ENCODE results near the gene AFF1. TPM values are rescaled to one million over a fixed set of nuclear protein-coding genes. Genes with fewer than 3 reads are reported as not detected.
"Not testable (repeated sequence)": the region's sequence is repeated elsewhere in the genome, so short reads cannot be mapped to it uniquely, and the experiment has no call there.

AFF1 gene
- total RNA-seq, 1 donor from 2014 or later = 18.8 TPM

DNA sequence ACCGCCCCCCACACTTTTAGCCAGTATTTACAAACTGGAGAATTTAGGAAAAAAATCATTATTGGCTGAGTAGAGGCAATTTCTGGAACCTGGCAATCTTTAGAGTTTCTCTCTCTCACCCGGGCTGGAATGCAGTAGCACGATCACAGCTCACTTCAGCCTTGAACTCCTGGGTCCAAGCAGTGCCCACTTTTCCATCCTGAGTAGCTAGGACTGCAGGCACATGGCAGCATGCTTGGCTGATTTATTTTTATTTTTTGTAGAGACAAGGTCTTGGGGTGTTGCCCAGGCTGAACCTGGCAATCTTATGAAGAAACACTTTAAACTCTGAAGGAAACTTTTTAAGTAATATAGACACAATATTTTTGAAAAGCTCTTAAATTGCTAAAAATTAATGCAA, 120.1 kb downstream of the AFF1 start:
- DNase-seq (ENCODE audit: low read depth, low spot score) = no peak

DNA sequence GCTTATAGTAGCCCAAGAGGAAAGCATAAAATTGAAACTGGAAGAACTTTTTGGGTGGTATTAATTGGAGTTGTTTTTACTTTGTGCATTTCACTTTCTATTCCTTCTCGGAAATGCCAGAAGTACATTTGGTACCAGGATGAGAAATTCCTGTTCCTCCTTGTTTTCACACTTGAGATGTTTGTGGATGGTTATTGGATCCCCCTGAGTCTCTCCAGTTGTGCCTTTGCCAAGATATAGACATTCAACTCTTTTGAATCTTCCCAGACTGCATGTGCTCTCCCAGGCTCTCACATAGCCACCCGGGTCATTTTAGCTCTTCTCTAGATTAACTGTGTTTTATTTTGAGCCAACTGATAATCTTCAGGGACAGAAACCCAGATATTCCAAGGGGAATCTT, 120.5 kb downstream of the AFF1 start:
- no peak for DNase-seq (ENCODE audit: low read depth, low spot score)

DNA sequence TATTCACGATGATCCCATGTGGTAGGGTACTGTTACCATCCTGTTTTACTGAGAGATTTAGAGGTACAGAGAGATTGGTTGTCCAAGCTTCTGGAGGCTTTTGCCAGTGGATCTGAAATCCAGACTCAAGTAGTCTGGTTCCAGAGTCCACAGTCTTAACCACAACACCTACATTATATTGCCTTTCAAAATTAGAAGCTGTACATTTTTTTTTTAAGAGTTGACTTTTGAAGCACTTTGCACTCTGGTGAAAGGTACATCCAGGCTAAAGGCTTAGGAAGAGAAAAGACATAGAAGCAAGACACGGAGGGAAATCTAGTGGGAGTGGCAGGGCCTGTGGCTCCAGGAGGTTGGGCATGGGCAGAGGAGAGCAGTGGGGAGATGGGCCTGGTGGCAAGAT, 122.1 kb downstream of the AFF1 start:
- DNase-seq (ENCODE audit: low read depth, low spot score) = no peak

DNA sequence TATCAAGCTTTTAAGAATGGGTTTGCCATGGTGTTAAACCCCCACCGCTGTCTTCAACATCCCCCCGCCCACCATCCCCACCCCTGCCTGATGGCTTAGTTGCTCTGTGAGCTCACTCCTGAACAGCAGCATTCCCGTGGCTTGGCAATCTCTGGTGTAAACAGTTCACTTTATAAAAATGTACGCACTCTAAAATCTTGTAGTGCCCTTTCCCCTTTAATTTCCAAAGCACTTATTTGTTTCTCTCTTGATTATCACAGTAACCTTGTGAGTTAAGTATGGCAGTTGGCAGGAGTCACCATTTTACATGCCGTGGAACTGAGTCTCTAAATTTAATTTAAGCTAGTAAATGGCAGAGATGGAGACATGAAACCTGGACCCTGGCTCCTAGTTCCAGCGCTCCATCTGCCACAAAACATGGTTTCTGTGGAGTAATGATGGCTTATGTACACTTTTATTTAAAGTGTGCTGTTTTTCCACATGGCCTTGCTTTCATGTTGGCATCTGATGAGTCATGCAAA, 123.1 kb downstream of the AFF1 start:
- DNase-seq (ENCODE audit: low read depth, low spot score) = no peak

DNA sequence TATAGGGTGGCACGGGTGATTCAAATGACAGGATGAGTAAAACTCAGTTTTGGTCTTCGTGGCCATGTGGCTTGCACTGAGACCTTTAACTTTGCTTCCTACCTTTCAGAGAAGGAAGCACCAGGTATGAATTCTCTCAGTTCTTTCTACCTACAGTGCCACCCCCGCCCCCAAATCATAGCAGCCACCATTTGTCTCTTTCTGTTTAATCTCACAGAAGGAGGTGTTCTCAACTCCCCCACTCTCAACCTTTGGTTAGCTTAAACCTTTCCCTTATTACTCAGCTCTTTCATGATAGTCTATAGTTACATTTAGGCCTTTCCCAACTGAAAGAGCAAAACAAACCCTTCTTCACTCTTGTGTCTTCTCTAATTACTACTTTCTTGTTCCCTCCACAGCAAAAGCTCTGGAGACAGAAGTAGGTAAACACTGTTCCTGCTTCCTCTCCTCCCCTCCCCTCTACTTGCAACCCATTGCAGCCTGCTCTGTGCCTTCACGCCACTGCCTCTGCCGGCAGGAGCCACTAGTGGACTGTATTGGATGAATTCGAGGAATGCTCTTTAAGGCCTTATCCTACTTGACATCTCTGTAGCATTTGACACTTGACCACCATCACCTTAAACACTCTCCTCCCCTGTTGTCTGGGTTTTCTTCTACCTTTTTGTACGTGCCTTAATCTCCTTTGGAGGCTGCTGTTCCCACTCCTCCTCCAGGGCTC, 123.7 kb downstream of the AFF1 start:
- DNase-seq (ENCODE audit: low read depth, low spot score) = no peak

DNA sequence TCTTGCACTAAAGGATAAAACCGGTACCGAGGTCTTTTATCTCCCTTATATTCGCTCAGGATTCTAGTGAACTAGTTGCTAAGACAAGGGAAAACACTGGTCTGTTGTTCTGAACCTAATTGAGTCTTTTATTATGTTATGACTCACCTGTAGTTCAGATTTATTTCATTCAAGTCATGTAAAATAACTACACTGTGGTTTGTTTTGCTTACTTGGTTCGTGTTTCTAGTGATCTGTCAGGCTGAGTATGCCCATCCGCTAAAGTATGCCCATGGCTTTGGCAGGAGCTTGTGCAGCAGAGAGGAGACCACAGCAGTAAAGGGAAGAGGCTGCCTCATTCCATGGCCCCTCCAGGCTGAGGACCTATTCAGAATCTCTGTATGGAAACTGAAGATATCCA, 126.1 kb downstream of the AFF1 start:
- DNase-seq (ENCODE audit: low read depth, low spot score) = no peak

DNA sequence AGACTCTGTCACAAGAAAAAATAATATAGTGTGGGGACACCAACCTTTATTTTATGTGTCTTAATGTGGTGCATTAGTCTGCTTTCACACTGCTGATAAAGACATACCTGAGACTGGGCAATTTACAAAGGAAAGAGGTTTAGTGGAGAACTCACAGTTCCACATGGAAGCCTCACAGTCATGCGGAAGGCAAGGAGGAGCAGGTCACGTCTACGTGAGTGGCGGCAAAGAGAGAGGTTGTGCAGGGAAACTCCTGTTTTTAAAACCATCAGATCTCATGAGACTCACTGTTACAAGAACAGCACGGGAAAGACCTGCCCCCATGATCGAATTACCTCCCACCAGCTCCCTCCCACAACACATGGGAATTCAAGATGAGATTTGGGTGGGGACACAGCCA, 130.2 kb downstream of the AFF1 start:
- DNase-seq (ENCODE audit: low read depth, low spot score) = no peak

DNA sequence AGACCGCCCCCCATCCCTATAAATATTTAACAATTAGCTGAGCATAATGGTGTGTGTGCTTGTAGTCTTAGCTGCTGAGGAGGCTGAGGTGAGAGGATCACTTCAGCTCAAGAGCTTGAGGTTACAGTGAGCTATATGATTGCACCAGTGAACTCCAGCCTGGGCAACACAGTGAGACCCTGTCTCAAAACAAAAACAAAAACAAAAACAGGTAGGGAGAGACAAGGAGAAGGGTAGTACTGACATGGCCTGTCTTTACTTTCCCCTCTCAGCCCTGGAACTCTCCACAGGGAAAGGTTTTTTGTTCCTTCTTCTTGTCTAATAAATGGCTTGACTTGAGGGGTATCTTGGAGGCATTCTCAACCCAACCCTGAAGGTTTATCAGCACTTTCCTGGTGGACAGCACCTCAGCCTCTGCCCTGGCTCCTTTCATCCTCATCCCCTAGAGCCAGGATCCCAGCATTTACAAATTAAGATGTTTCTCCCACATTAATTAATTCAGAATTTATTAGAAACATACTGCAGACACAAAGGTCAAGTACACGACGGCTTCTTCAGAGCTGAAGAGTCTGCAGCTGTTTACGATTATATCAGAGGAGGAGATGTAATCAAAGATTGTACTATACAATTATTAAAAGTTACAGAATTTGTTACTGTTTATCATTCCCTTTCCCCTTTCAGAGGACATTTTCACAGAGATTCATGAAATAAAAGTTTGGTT, 131.8 kb downstream of the AFF1 start:
- no peak for DNase-seq (ENCODE audit: low read depth, low spot score)

DNA sequence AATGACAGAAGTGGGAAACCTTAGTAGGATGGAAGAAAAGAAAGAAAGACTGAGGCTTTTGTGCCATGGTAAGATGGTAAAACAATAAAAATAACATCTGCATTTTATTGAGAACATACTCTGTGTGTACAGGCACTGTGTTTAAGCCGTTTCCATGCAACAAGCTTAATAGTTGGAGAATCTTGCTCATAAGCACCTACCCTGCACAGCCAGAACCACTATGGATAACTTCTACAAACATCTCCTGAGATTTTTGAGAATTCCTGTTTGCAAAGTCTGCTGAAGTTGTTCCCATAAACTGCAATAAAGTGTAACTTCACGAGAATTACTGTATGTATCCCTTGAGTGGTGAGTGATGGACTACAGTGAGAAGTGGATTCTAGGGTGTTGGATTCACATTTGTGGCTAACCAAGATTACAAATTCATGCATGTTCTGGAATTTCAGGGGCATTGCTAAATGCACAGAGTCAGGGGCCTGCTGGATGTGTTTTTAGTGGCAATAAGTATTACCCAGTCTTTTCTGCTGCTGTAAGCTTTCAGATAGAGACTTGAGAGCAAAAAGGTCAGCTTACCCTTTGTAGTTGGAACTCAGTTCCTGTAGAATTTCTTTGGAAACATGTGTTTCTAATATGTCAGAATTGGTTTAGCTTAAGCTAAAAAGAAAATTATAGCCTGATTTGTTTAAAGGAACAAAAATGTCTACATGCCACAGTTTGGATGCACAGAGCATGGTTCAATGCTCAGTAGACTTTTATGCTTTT, 132.5 kb downstream of the AFF1 start:
- no peak for DNase-seq (ENCODE audit: low read depth, low spot score)

DNA sequence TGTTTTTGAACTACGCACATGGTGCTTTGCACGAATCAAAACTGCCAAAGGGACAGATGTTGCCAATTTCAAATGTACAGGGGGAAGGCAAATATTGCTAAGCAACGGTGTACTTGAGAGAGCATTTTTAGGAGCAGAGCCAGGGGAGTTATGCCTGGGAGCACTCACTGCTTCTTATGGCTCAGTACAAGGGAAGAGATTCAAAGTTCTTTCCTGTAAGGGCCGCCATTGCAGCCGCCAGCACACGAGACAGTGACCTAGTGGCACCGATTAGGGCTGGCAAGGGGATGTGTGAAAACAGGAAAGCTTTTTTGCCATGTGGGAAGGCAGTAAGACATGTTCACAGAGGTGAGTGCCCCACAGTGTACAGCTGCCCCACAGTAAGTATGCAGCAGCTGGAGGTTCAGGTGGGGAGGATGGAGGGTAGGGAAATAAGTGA, 133.8 kb downstream of the AFF1 start:
- DNase-seq (ENCODE audit: low read depth, low spot score) = no peak

DNA sequence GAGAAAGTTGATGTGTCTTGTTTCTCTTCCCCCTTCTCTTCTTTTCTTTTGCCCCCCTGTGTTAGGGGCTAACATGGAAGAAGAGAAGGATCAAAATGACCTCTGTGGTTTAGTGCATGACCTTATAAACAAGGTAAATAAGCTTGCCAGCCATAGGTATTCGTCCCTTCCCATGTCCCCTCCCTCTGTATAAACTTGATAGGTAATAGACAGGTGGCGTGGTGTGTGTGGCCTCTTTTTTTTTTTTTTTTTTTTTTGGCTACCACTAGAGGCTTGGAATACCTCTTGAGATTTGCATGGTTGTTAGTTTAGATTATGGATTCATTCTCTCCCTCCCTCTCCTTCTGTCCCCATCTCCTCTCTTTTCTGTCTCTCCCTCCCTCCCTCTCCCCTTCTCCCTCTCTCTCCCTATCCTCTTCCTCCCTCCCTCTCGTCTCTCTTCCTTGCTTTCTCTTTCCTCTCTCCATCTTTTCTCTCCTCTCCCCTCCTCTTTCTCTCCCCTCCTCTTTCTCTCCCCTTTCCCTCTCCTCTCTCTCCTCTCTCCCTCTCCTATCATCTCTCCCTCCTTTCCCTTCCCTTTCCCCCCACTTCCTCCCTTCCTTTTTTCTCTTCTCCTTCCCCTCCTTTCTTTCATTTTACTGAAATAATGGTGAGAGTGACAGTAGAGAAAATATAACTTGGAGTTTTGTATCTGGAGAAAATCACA, 134.4 kb downstream of the AFF1 start:
- DNase-seq (ENCODE audit: low read depth, low spot score) = no peak

DNA sequence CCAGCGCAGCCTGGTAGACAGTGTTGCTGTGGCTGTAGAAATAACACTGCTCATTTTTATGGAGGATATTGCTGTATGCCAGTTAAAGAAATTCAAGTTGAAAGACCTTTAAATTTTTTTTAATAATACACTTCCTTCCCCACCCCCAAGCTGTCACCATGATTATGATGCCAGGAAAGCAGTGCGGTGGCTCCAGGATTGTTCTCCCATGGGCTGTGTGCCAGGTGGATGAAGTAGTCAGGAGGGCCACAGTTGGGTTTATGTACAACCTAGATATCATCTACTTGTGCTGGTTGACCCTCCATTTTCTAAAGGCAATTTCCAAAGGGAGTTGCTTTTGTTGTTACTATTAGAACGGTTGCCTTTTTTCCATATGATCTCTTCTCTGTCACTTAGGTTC, 136.6 kb downstream of the AFF1 start:
- no peak for DNase-seq (ENCODE audit: low read depth, low spot score)

DNA sequence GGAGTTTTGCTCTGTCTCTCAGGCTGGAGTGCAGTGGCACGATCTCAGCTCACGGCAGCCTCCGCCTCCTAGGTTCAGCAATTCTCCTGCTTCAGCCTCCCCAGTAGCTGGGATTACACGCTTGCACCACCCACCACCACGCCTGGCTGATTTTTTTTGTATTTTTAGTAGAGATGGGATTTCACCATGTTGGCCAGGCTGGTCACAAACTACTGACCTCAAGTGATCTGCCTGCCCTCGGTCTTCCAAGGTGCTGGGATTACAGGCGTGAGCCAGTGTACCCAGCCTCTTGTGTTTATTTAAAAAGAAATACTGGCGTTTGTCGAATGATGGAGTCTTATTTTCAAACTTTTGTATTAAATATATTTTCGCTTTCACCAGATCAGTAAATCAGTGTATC, 137.7 kb downstream of the AFF1 start:
- not testable (repeated sequence) for DNase-seq (ENCODE audit: low read depth, low spot score)

DNA sequence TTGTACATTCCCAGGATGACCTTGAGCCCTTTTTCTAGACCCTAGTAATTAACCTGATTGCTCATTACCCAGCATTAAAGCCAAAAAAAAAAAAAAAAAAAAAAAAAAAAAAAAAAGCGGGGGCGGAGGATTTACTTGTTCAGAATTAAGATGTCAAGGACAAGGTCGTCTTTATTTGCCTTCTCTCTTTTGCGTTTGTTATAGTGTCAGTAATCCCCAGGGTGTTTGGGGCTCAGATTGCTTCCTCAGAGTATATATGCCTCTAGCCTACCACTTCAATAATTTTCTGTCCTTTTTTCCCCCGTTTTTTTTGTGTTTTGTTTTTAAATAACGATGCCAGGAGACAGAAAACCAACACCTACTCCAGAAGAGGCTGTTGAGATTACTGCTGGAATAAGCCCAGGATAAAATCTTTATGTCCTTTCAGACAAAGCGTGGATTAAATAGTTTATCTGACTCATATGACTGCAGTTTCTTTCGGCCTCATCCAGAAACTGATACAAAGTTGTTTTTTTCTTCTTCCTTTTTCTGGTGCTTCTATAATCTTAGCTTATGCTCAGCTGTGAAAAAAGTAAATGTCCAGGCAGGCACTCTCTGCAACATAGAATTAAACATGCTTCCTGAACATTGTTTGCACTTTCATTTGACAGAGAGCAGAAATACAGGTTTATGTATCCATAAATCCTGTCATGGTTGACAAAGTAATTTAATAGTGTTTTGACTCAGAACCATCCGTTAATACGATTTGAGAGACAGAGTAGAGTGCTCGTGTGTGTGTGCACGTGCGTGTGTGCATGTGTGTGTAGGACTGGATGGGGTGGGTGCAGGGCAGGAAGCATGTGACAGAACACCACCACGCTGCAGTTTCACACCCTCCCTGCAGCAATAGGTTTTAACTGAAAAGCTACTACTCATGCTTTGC, 138.6 kb downstream of the AFF1 start:
- no peak for DNase-seq (ENCODE audit: low read depth, low spot score)

DNA sequence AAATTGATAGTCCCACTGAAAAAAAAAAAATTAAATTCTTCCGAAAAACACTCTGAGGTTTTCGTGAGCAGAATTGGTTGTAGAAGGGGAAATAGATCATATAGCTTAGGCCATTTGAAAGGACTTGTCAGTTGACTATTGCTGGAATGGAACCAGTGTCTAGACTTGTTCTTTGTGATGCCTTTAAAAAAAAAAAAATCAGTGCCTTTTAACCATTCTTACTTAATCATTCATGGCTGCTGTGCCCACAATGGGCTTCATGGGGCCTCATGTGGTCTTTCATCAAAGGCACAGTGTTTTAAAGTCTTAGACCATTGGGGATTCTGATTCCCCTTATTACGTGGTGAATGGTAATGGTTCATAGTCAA, 139.3 kb downstream of the AFF1 start:
- no peak for DNase-seq (ENCODE audit: low read depth, low spot score)

DNA sequence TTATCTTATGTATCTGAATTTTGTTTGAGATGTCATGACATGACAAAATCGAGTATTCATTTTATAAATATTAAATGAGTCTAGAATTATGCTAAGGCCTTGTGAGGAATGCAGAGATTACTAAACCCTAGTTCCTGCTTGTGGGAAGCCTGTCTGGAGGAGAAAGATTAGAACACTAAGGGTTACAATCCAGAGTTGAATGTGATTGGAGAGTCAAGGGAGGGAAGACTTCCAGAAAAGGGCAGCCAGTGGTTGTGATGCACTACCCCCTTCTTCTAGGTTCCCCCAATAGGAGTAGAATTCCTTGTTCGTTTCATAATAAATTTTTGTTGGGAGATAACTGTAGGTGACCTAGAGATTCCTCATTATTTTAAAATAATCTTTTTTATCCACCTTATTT, 141.1 kb downstream of the AFF1 start:
- DNase-seq (ENCODE audit: low read depth, low spot score) = no peak

DNA sequence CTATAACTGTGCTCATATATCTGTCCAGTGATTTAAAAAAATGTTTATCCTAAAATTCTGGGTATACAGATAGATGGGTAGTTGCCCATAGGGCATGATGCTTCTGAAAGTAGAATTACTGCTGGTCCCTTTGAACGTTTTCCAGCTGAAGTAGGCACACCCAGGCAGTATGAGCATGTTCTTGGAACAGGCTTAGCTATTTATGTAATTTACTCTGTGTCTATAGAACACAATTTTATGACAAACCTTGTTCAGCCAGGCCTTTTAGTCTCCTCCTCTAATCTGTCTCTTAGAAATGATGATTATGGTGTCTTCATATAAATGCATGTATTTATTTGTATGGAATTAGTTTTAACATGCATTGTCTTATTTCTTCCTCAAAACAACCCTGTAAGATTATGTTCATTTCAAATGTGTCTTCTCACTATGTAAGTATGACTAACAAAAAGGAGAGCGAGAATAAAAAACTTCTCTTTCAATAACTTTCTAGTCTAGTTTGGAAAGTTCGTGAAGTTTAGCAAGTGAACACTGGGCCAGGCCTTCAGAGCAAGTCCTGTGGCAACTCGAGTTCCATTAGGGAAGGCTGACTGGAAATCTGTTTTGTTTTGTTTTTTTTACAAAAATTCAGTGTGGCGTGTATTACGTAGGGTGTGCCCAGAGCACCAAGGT, 142.0 kb downstream of the AFF1 start:
- no peak for DNase-seq (ENCODE audit: low read depth, low spot score)

DNA sequence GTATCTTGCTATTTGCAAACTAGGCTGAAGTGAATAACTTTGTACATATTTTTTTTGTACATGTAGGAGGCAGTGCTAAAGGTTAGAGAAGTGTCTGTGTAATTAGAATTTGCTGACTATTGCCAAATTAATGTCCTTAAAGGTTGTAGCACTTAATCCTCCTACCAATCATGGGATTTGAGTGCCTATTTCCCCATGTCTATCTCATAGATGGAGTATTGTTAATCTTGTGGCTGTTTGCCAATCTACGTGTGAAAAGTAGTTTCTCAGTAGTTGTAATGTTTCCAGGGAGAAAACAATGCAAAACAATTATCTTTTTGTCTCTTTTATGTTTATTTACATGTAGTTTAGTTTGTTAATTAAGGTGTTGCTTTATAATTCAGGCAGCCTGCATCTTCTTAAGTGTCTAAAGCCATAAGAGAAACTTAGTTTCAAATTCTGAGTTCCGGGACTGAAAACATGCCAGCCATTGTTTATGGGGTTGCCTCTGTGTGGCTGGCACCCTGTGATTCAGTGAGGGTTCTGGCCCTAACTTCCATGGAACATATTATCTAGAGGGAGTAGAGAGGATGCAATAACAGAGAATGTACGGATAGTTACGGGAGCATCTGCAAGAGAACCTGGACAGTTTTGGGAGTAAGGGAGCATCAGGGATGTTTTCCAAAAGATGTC, 143.2 kb downstream of the AFF1 start:
- DNase-seq (ENCODE audit: low read depth, low spot score) = no peak

DNA sequence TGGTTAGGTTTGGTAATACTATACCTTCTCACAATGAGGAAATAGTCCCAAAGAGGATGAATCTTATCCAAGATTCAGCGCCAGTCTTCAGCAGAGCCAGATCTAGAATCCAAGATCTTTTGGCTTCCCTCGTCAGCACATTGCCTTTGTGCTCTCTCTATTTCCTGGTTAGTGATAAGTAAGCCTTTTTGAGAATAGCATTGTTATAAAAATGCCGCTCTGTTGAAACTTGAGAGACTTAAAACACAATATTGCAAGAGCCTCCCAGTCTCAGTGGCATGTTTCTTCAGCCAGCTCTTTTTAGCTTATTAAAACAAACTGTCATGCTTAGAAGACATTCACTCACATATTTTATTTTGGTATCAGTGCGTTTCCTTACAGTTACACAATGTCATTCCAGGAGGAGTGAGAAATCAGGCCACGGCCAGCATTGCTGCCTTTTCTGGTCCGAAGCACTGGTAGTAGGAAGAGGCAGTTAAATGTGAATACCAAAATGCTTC, 144.2 kb downstream of the AFF1 start:
- no peak for DNase-seq (ENCODE audit: low read depth, low spot score)
